CD4-positive, alpha-beta T cell treated with Interleukin-21 for 1 hour (primary cell): ENCODE results near the gene ISYNA1.

Source experiments
- DNase-seq: peaks from one replicate; pipeline ENCODE4 v3.0.0-alpha.2; 2020

Gene ISYNA1

GRCh38 chr19:18466354-18466753, 28.4 kb upstream of the ISYNA1 start:
- DNase-seq = no peak

GRCh38 chr19:18465964-18466339, 28.0 kb upstream of the ISYNA1 start:
- no peak for DNase-seq

GRCh38 chr19:18465214-18465963, 27.5 kb upstream of the ISYNA1 start:
- DNase-seq = no peak

- no peak for DNase-seq
Observed at GRCh38 chr19:18464646-18465045, 26.7 kb upstream of the ISYNA1 start.

GRCh38 chr19:18461471-18461870, 23.5 kb upstream of the ISYNA1 start:
- DNase-seq = no peak

- DNase-seq = no peak
Observed at GRCh38 chr19:18460900-18461299, 23.0 kb upstream of the ISYNA1 start.

- no peak for DNase-seq
Observed at GRCh38 chr19:18457483-18458331, 19.8 kb upstream of the ISYNA1 start.

GRCh38 chr19:18456974-18457373, 19.0 kb upstream of the ISYNA1 start:
- no peak for DNase-seq

- DNase-seq = no peak
Observed at GRCh38 chr19:18456279-18456678, 18.3 kb upstream of the ISYNA1 start.

GRCh38 chr19:18453269-18454024, 15.5 kb upstream of the ISYNA1 start:
- no peak for DNase-seq

GRCh38 chr19:18452386-18452785, 14.5 kb upstream of the ISYNA1 start:
- no peak for DNase-seq

GRCh38 chr19:18450931-18451836, 13.3 kb upstream of the ISYNA1 start:
- DNase-seq = peak; percentile 86

- no peak for DNase-seq
Observed at GRCh38 chr19:18450021-18450930, 12.3 kb upstream of the ISYNA1 start.

GRCh38 chr19:18449552-18449951, 11.6 kb upstream of the ISYNA1 start:
- no peak for DNase-seq

GRCh38 chr19:18446811-18447359, 9.0 kb upstream of the ISYNA1 start:
- DNase-seq = no peak

GRCh38 chr19:18446145-18446810, 8.3 kb upstream of the ISYNA1 start:
- DNase-seq = no peak

GRCh38 chr19:18445262-18445948, 7.5 kb upstream of the ISYNA1 start:
- no peak for DNase-seq

GRCh38 chr19:18444513-18444912, 6.6 kb upstream of the ISYNA1 start:
- DNase-seq = no peak

- DNase-seq = no peak
Observed at GRCh38 chr19:18443831-18444230, 5.9 kb upstream of the ISYNA1 start.

- DNase-seq = no peak
Observed at GRCh38 chr19:18443406-18443805, 5.5 kb upstream of the ISYNA1 start.
